ENCODE data around the gene AGBL2. TPM values are rescaled to one million over a fixed set of nuclear protein-coding genes. Genes with fewer than 3 reads are reported as not detected.
"Not testable (repeated sequence)": the region's sequence is repeated elsewhere in the genome, so short reads cannot be mapped to it uniquely, and the experiment has no call there.

The AGBL2 gene, protein sequence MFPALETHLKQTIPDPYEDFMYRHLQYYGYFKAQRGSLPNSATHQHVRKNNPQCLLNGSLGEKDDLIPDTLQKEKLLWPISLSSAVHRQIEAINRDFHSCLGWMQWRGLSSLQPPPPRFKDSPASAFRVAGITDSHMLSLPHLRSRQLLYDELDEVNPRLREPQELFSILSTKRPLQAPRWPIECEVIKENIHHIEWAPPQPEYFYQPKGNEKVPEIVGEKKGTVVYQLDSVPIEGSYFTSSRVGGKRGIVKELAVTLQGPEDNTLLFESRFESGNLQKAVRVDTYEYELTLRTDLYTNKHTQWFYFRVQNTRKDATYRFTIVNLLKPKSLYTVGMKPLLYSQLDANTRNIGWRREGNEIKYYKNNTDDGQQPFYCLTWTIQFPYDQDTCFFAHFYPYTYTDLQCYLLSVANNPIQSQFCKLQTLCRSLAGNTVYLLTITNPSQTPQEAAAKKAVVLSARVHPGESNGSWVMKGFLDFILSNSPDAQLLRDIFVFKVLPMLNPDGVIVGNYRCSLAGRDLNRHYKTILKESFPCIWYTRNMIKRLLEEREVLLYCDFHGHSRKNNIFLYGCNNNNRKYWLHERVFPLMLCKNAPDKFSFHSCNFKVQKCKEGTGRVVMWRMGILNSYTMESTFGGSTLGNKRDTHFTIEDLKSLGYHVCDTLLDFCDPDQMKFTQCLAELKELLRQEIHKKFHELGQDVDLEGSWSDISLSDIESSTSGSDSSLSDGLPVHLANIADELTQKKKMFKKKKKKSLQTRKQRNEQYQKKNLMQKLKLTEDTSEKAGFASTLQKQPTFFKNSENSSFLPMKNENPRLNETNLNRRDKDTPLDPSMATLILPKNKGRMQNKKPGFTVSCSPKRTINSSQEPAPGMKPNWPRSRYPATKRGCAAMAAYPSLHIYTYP
- total RNA-seq (2014; rRNA removed; shearing (Covaris generic)) (2.0 and 5.9 TPM in 2 replicates), total RNA-seq (2022) (5.5 and 8.4 TPM in 2 replicates), Bru-seq, nascent RNA (percentile 34 among the genes with signal in this experiment), BruChase-seq, experiment 1, labeled RNA remaining after a 6-hour chase (percentile 32 among the genes with signal in this experiment), BruChase-seq, experiment 2, labeled RNA remaining after a 2-hour chase (percentile 28 among the genes with signal in this experiment)
- long read RNA-seq, partial matches to known transcripts, result 2 of 9 reads
- long read RNA-seq, other reads (novel, unspliced or antisense), result 5 of 9 reads

DNA sequence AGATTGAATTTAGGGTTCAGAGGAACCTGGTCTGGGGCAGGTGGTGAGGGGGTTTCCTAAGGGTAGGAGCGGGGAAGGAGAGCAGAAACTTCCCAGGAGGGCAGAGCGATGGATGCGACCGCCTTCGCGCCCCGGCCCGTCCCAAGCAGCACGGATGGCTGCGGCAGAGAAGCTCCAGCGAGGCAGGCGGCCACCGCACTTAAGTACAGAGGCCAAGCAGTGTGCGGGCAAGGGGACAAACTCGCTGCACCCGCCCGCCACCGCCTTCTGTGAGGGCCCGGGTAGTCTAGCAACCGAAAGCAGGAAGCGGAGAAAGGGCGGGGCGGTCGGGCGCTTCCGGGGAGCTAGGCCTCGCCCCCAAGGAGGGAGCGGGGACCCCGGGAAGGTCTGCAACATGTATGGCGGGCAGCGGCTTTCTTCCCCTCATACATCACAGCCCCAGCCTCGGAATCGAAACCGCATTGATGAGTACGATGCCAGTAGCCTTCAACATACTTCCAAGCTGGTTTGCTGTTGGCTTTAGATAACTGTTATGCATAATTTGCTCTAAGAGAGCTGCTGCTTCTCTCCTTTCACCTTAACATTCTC, at the start of gene AGBL2:
AGBL2 (minus strand) TSS at position 288 of the 588 bp plus-strand sequence. CDS start 719 bp downstream, outside the sequence.
- POLR2A ChIA-PET, result interaction anchor here (0.6 to 2.3 kb wide), 21 partner anchors 8 to 849 kb away, joined by 3 to 14 read pairs (median 3); no protein-coding TSS in a partner anchor
- CTCF ChIA-PET (ENCODE audit: unreplicated experiment), result interaction anchor here (1.0 kb wide), 1 partner anchor 10 kb away, joined by 4 read pairs; no protein-coding TSS in a partner anchor
- peak within 1 kb of the TSS; percentile 94 for H3K4me2 ChIP-seq (ENCODE audit: low read length)
- no peaks in the 10 kb centered on the region for H4K20me1 ChIP-seq (ENCODE audit: insufficient read depth, low read length)
- H3K79me2 ChIP-seq (ENCODE audit: insufficient read depth, low read depth, low read length), result no peaks in the 10 kb centered on the region
- H3K4me3 ChIP-seq (ENCODE audit: low read depth, low read length, poor library complexity, severe bottlenecking), result peak within 1 kb of the TSS; percentile 69
- intact Hi-C loops (cut with micrococcal nuclease; ENCODE audit: unreplicated experiment), result loop anchor here (2.0 to 10.0 kb wide), 2 partner anchors 72 to 140 kb away; partner anchors contain the start of genes KBTBD4, MTCH2 and NDUFS3
- H3K9me3 ChIP-seq (ENCODE audit: low read length), result no peaks in the 10 kb centered on the region
- BruUV-seq (replicated peaks), result no TSS peak
- DNase-seq (ENCODE audit: low spot score), result peak; percentile 85
- peaks cover 49% of the 10 kb centered on the region for H3K36me3 ChIP-seq (ENCODE audit: insufficient read depth, low read length)
- H3K9me2 ChIP-seq (ENCODE audit: insufficient read depth, low read length), result no peaks in the 10 kb centered on the region
- H2AFZ ChIP-seq (ENCODE audit: low read length), result peak within 1 kb of the TSS; percentile 62; the same call in 1 of the 2 replicates
- no peak for TF ChIP-seq EZH2phosphoT487 (IDR thresholded peaks at IDR 0.05; ENCODE audit: borderline replicate concordance, low read depth, low read length)
- TF ChIP-seq, protein P1, sequence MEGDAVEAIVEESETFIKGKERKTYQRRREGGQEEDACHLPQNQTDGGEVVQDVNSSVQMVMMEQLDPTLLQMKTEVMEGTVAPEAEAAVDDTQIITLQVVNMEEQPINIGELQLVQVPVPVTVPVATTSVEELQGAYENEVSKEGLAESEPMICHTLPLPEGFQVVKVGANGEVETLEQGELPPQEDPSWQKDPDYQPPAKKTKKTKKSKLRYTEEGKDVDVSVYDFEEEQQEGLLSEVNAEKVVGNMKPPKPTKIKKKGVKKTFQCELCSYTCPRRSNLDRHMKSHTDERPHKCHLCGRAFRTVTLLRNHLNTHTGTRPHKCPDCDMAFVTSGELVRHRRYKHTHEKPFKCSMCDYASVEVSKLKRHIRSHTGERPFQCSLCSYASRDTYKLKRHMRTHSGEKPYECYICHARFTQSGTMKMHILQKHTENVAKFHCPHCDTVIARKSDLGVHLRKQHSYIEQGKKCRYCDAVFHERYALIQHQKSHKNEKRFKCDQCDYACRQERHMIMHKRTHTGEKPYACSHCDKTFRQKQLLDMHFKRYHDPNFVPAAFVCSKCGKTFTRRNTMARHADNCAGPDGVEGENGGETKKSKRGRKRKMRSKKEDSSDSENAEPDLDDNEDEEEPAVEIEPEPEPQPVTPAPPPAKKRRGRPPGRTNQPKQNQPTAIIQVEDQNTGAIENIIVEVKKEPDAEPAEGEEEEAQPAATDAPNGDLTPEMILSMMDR (conservative IDR thresholded peaks at IDR 0.05; ENCODE audit: low read length), result no peak
- H3K27ac ChIP-seq (ENCODE audit: low read depth, low read length, poor library complexity, severe bottlenecking), result peak within 1 kb of the TSS; percentile 43
- peaks cover 16% of the 10 kb centered on the region for H3K4me1 ChIP-seq (ENCODE audit: insufficient read depth, low read length, poor library complexity, severe bottlenecking)

DNA sequence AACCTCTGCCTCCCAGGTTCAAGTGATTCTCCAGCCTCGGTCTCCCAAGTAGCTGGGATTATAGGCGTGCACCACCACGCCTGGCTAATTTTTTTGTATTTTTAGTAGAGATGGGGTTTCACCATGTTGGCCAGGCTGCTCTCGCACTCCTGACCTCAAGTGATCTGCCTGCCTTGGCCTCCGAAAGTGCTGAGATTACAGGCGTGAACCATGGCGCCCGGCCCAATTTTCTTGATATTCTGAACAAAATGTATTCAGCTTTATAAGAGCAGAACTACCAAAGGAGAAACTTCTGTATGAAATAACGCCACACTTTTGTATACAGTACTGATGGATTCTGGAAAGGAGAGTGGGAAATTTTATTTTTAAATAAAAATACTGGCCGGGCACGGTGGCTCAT, 44.1 kb upstream of the AGBL2 start:
- H3K4me3 ChIP-seq (ENCODE audit: low read depth, low read length, poor library complexity, severe bottlenecking); H2AFZ ChIP-seq (ENCODE audit: low read length); CTCF ChIA-PET (ENCODE audit: unreplicated experiment); H3K9me2 ChIP-seq (ENCODE audit: insufficient read depth, low read length); intact Hi-C loops (cut with micrococcal nuclease; ENCODE audit: unreplicated experiment); H3K27ac ChIP-seq (ENCODE audit: low read depth, low read length, poor library complexity, severe bottlenecking); H3K9me3 ChIP-seq (ENCODE audit: low read length); H4K20me1 ChIP-seq (ENCODE audit: insufficient read depth, low read length); H3K4me2 ChIP-seq (ENCODE audit: low read length); H3K4me1 ChIP-seq (ENCODE audit: insufficient read depth, low read length, poor library complexity, severe bottlenecking); BruUV-seq (replicated peaks); DNase-seq (ENCODE audit: low spot score): not testable (repeated sequence)
- Histone ChIP-seq H3K79me2 (ENCODE audit: insufficient read depth, low read depth, low read length) (peaks cover 50% of the 10 kb centered on the region), H3K36me3 (ENCODE audit: insufficient read depth, low read length) (peaks cover 95% of the 10 kb centered on the region)
- POLR2A ChIA-PET, result interaction anchor here (0.7 to 1.2 kb wide), 2 partner anchors 12 to 14 kb away, joined by 3 read pairs; no protein-coding TSS in a partner anchor
